A549 (cell line): Measurements from ENCODE around the gene CCNYL1.
A peak's percentile ranks its signal among the peaks of the same experiment; 100 is the strongest.

ENCODE experiments used
- EP300 ChIP-seq, 2 experiments: fragments of >200 bp; sonication (Bioruptor Twin); formaldehyde crosslinking; IDR thresholded peaks; 2 replicates in 1 of 2; 3 replicates in 1 of 2; pipeline ENCODE4 v1.6.1; 2016 to 2017
- MAFK ChIP-seq: fragments of 450-650 bp; IDR thresholded peaks from 2 replicates; pipeline ENCODE4 v1.6.1; 2014; ENCODE audit not compliant: partially characterized antibody
- TF ChIP-seq, protein P1 (sequence below): fragments of 450-650 bp; IDR thresholded peaks from 2 replicates; pipeline ENCODE4 v1.6.1; 2014; ENCODE audit warnings: antibody characterized with exemption
- TF ChIP-seq, protein P2 (sequence below): fragments of >200 bp; sonication (Bioruptor Twin); formaldehyde crosslinking; IDR thresholded peaks from 3 replicates; pipeline ENCODE4 v1.5.1; 2016
- TF ChIP-seq, protein P3 (sequence below): fragments of 150-350 bp; IDR thresholded peaks from 2 replicates; pipeline ENCODE4 v1.6.1; 2014; ENCODE audit warnings: low read depth, mild to moderate bottlenecking, low read length

- TF ChIP-seq EP300 (IDR thresholded peaks at IDR 0.05) (no peak; a peak in 1 of 5 replicates), MAFK (peak; percentile 86)
- TF ChIP-seq, protein P1, sequence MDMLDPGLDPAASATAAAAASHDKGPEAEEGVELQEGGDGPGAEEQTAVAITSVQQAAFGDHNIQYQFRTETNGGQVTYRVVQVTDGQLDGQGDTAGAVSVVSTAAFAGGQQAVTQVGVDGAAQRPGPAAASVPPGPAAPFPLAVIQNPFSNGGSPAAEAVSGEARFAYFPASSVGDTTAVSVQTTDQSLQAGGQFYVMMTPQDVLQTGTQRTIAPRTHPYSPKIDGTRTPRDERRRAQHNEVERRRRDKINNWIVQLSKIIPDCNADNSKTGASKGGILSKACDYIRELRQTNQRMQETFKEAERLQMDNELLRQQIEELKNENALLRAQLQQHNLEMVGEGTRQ: no peak
- TF ChIP-seq, protein P2, sequence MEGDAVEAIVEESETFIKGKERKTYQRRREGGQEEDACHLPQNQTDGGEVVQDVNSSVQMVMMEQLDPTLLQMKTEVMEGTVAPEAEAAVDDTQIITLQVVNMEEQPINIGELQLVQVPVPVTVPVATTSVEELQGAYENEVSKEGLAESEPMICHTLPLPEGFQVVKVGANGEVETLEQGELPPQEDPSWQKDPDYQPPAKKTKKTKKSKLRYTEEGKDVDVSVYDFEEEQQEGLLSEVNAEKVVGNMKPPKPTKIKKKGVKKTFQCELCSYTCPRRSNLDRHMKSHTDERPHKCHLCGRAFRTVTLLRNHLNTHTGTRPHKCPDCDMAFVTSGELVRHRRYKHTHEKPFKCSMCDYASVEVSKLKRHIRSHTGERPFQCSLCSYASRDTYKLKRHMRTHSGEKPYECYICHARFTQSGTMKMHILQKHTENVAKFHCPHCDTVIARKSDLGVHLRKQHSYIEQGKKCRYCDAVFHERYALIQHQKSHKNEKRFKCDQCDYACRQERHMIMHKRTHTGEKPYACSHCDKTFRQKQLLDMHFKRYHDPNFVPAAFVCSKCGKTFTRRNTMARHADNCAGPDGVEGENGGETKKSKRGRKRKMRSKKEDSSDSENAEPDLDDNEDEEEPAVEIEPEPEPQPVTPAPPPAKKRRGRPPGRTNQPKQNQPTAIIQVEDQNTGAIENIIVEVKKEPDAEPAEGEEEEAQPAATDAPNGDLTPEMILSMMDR: no peak
- TF ChIP-seq, protein P3, sequence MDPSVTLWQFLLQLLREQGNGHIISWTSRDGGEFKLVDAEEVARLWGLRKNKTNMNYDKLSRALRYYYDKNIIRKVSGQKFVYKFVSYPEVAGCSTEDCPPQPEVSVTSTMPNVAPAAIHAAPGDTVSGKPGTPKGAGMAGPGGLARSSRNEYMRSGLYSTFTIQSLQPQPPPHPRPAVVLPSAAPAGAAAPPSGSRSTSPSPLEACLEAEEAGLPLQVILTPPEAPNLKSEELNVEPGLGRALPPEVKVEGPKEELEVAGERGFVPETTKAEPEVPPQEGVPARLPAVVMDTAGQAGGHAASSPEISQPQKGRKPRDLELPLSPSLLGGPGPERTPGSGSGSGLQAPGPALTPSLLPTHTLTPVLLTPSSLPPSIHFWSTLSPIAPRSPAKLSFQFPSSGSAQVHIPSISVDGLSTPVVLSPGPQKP: no peak
Observed at GRCh38 chr2:207747653-207748560, 36.5 kb downstream of the CCNYL1 start.
